Measurements from ENCODE around the gene P2RY12.

P2RY12 gene

GRCh38 chr3:151315846-151316245 is 68.7 kb downstream of the P2RY12 start:
- DNase-seq (ENCODE audit: low read depth, low spot score) = no peak
- no peak overlapping the region for H3K4me3 ChIP-seq (ENCODE audit: low read length)

GRCh38 chr3:151315136-151315535 is 69.4 kb downstream of the P2RY12 start:
- no peak overlapping the region for H3K4me3 ChIP-seq (ENCODE audit: low read length)
- no peak for DNase-seq (ENCODE audit: low read depth, low spot score)

GRCh38 chr3:151314593-151314992 is 70.0 kb downstream of the P2RY12 start:
- DNase-seq (ENCODE audit: low read depth, low spot score) = no peak
- no peak overlapping the region for H3K4me3 ChIP-seq (ENCODE audit: low read length)

- DNase-seq (ENCODE audit: low read depth, low spot score) = no peak
- no peak overlapping the region for H3K4me3 ChIP-seq (ENCODE audit: low read length)
Measured at GRCh38 chr3:151314137-151314536, 70.4 kb downstream of the P2RY12 start.

- no peak for DNase-seq (ENCODE audit: low read depth, low spot score)
- no peak overlapping the region for H3K4me3 ChIP-seq (ENCODE audit: low read length)
Measured at GRCh38 chr3:151312972-151313371, 71.6 kb downstream of the P2RY12 start.

- H3K4me3 ChIP-seq (ENCODE audit: low read length) = no peak overlapping the region
- no peak for DNase-seq (ENCODE audit: low read depth, low spot score)
Measured at GRCh38 chr3:151309566-151309965, 75.0 kb downstream of the P2RY12 start.

- peak; percentile 21 for DNase-seq (ENCODE audit: low read depth, low spot score)
- no peak overlapping the region for H3K4me3 ChIP-seq (ENCODE audit: low read length)
Measured at GRCh38 chr3:151307583-151308488, 76.7 kb downstream of the P2RY12 start.

- DNase-seq (ENCODE audit: low read depth, low spot score) = no peak
- H3K4me3 ChIP-seq (ENCODE audit: low read length) = no peak overlapping the region
Measured at GRCh38 chr3:151307131-151307530, 77.4 kb downstream of the P2RY12 start.

GRCh38 chr3:151306168-151306810 is 78.3 kb downstream of the P2RY12 start:
- H3K4me3 ChIP-seq (ENCODE audit: low read length) = no peak overlapping the region
- DNase-seq (ENCODE audit: low read depth, low spot score) = no peak

GRCh38 chr3:151305775-151306151 is 78.8 kb downstream of the P2RY12 start:
- H3K4me3 ChIP-seq (ENCODE audit: low read length) = no peak overlapping the region
- DNase-seq (ENCODE audit: low read depth, low spot score) = no peak

- no peak overlapping the region for H3K4me3 ChIP-seq (ENCODE audit: low read length)
- no peak for DNase-seq (ENCODE audit: low read depth, low spot score)
Measured at GRCh38 chr3:151305060-151305774, 79.3 kb downstream of the P2RY12 start.

- no peak for DNase-seq (ENCODE audit: low read depth, low spot score)
- no peak overlapping the region for H3K4me3 ChIP-seq (ENCODE audit: low read length)
Measured at GRCh38 chr3:151303751-151304150, 80.8 kb downstream of the P2RY12 start.

- no peak for DNase-seq (ENCODE audit: low read depth, low spot score)
- H3K4me3 ChIP-seq (ENCODE audit: low read length) = no peak overlapping the region
Measured at GRCh38 chr3:151301787-151302186, 82.8 kb downstream of the P2RY12 start.

- no peak overlapping the region for H3K4me3 ChIP-seq (ENCODE audit: low read length)
- no peak for DNase-seq (ENCODE audit: low read depth, low spot score)
Measured at GRCh38 chr3:151300539-151300938, 84.0 kb downstream of the P2RY12 start.

- H3K4me3 ChIP-seq (ENCODE audit: low read length) = no peak overlapping the region
- DNase-seq (ENCODE audit: low read depth, low spot score) = no peak
Measured at GRCh38 chr3:151299006-151299405, 85.5 kb downstream of the P2RY12 start.

GRCh38 chr3:151297429-151297828 is 87.1 kb downstream of the P2RY12 start:
- no peak for DNase-seq (ENCODE audit: low read depth, low spot score)
- H3K4me3 ChIP-seq (ENCODE audit: low read length) = no peak overlapping the region

GRCh38 chr3:151296226-151296625 is 88.3 kb downstream of the P2RY12 start:
- no peak for DNase-seq (ENCODE audit: low read depth, low spot score)
- no peak overlapping the region for H3K4me3 ChIP-seq (ENCODE audit: low read length)

GRCh38 chr3:151293127-151293526 is 91.4 kb downstream of the P2RY12 start:
- DNase-seq (ENCODE audit: low read depth, low spot score) = no peak
- no peak overlapping the region for H3K4me3 ChIP-seq (ENCODE audit: low read length)

GRCh38 chr3:151290673-151291072 is 93.9 kb downstream of the P2RY12 start:
- no peak overlapping the region for H3K4me3 ChIP-seq (ENCODE audit: low read length)
- DNase-seq (ENCODE audit: low read depth, low spot score) = no peak

GRCh38 chr3:151289445-151289844 is 95.1 kb downstream of the P2RY12 start:
- no peak overlapping the region for H3K4me3 ChIP-seq (ENCODE audit: low read length)
- DNase-seq (ENCODE audit: low read depth, low spot score) = no peak

All from Jurkat, Clone E6-1 (cell line).